Peyer's patch (tissue), 4 donors: ENCODE results near the gene UBE2E2.

ENCODE experiments used
- CTCF ChIP-seq, 6 experiments: fragments of 450-650 bp in 4 of 6; fragments of 200-600 bp in 2 of 6; sonication (generic) in 1 of 6; IDR thresholded peaks; one replicate each; pipeline ENCODE4 v1.5.1; 2017 to 2019; ENCODE audit warnings: antibody characterized with exemption in 6 of 6, mild to moderate bottlenecking in 3 of 6, moderate library complexity in 1 of 6
- POLR2A ChIP-seq, 2 donors: fragments of 450-650 bp; IDR thresholded peaks; one replicate each; pipeline ENCODE4 v1.5.1; 2017; ENCODE audit warnings: antibody characterized with exemption in 2 of 2, mild to moderate bottlenecking in 2 of 2, moderate library complexity in 2 of 2

- TF ChIP-seq CTCF (IDR thresholded peaks at IDR 0.05) (no peak), POLR2A (IDR thresholded peaks at IDR 0.05) (no peak)
Observed at GRCh38 chr3:23387286-23387918, 184.3 kb downstream of the UBE2E2 start.
